Stromal cell of bone marrow (primary cell): ENCODE data around the gene IDH3B.

Experiments
- DNase-seq: peaks from one replicate; pipeline ENCODE4 v3.0.0-alpha.2; 2012; ENCODE audit warnings: low read depth

The IDH3B gene

DNA sequence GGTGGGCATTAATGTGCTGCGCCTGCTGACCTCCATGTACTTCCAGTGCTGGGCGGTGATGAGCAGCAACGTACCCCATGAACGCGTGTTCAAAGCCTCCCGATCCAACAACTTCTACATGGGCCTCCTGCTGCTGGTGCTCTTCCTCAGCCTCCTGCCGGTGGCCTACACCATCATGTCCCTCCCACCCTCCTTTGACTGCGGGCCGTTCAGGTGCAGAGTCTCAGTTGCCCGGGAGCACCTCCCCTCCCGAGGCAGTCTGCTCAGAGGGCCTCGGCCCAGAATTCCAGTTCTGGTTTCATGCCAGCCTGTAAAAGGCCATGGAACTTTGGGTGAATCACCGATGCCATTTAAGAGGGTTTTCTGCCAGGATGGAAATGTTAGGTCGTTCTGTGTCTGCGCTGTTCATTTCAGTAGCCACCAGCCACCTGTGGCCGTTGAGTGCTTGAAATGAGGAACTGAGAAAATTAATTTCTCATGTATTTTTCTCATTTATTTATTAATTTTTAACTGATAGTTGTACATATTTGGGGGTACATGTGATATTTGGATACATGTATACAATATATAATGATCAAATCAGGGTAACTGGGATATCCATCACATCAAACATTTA, 46.8 kb downstream of the IDH3B start:
- no peak for DNase-seq

DNA sequence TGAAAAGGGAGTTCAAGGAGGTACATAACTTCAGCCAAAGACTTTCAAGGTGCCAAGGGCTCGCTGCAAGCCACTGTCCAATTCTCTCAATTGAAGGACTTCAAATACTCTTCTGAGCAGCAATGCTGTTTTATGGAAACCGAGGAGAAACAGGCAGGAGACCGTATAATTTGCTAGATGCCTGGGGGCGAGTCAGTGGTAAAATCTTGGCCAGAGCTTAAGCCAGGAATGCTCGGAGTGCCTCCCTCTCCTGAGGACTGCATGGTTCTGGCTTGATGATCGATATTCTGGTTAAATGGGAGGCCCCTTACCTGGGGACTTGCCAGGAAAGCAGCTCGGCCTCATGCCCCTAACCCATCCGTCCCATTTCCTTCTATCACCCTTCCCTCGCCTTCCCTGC, 47.4 kb downstream of the IDH3B start:
- no peak for DNase-seq

GRCh38 chr20:2612073-2612472, 51.9 kb downstream of the IDH3B start:
- DNase-seq, result no peak

DNA sequence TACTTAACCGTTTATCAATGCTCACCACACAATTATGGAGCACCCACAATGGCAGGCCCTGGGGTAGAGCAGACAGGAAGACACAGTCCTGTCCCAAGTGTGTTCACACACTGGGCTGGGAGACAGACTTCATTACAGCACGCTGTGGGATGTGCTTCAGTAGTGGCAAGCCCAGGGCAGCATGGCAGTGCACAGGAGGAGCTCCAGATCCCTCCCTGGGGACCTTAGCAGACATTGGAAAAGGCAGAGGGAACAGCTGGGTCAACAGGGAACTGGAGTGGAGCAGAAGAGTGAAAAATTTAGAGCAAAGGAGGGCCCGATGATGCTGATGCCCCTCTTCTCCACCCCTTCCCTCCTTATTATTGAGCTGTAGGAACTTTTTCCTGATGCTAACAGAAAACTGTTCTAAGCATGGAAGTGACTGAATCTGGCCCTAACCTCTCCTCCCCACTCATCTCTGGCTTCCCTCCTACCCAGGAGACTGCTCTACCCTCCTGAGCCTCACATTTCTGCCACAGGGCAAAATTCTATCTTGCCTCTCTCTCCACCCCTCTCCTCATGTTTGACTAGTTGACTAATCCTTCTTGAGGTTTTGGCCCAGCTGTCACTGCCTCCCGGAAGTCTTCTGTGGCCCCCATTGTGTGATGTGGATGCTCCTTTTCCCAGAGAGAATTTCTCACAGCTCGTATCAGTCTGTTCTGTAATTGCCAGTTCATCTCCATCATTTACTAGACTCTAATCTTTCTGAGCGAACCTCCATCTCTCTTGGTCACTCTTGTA, 52.9 kb downstream of the IDH3B start:
- DNase-seq, result no peak

DNA sequence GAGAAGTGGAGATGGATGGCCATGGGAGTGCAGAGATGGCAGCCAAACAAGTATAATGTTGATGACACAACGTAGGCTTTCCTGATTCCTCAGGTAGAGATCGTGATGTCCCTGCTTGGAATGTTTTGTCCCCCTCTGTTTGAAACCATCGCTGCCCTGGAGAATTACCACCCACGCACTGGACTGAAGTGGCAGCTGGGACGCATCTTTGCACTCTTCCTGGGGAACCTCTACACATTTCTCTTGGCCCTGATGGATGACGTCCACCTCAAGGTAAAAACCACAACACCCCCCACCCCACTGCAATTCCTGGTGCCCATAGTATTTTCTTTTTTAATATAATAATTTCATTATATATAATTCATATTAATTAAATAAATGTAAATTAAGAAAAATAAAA, 53.7 kb downstream of the IDH3B start:
- no peak for DNase-seq
